Esophagus squamous epithelium (tissue), 4 donors: ENCODE data around the gene TFG.

Source experiments
- CTCF ChIP-seq, 6 experiments: fragments of 450-650 bp in 4 of 6; fragments of 200-600 bp in 2 of 6; sonication (generic) in 2 of 6; IDR thresholded peaks; one replicate each; pipeline ENCODE4 v1.5.1; 2016 to 2019; ENCODE audit warnings: antibody characterized with exemption in 6 of 6, mild to moderate bottlenecking in 4 of 6, moderate library complexity in 4 of 6
- POLR2A ChIP-seq, 4 donors: fragments of 450-650 bp; IDR thresholded peaks; one replicate each; pipeline ENCODE4 v1.6.1; 2017; ENCODE audit warnings: antibody characterized with exemption in 4 of 4, mild to moderate bottlenecking in 4 of 4, moderate library complexity in 3 of 4

GRCh38 chr3:100743535-100743934 lies 34.2 kb downstream of the TFG start:
- no peak for TF ChIP-seq CTCF (IDR thresholded peaks at IDR 0.05)
- no peak for TF ChIP-seq POLR2A (IDR thresholded peaks at IDR 0.05)
